A673 (cell line): ENCODE data around the gene CPN1.

Experiments used
- EZH2 ChIP-seq: fragments of 200-600 bp; sonication (generic); IDR thresholded peaks from 2 replicates; pipeline ENCODE4 v1.6.1; 2017; ENCODE audit warnings: borderline replicate concordance, low read depth, mild to moderate bottlenecking, mixed read lengths, antibody characterized with exemption, low read length; ENCODE audit not compliant: poor library complexity, severe bottlenecking
- TF ChIP-seq, protein P1 (sequence below): fragments of 300-800, 200-600 bp; sonication (generic); conservative IDR thresholded peaks from 2 replicates; pipeline ENCODE4 v1.5.1; 2017; ENCODE audit warnings: low read depth, mild to moderate bottlenecking, antibody characterized with exemption, low read length, moderate library complexity, mixed read lengths

DNA sequence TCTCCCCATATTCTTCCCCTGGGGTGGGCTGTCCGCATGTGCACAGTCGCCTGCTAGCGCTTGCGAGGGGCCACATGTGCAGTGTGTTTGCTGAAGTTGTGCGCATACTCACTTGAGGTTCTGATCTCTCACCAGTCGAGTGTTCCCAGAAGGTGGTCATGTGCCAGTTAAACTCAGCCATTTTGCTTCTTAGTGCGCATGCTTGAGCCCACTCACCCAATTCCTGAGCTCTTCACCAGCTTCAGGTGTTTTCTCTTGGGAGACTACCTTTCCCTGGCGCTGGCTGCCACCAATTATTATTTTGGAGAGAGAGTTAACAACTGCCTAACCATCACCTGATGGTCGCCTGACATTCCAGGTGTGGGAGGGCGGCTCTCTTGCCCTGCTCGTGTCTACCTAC, 25.2 kb upstream of the CPN1 start:
- TF ChIP-seq, protein P1, sequence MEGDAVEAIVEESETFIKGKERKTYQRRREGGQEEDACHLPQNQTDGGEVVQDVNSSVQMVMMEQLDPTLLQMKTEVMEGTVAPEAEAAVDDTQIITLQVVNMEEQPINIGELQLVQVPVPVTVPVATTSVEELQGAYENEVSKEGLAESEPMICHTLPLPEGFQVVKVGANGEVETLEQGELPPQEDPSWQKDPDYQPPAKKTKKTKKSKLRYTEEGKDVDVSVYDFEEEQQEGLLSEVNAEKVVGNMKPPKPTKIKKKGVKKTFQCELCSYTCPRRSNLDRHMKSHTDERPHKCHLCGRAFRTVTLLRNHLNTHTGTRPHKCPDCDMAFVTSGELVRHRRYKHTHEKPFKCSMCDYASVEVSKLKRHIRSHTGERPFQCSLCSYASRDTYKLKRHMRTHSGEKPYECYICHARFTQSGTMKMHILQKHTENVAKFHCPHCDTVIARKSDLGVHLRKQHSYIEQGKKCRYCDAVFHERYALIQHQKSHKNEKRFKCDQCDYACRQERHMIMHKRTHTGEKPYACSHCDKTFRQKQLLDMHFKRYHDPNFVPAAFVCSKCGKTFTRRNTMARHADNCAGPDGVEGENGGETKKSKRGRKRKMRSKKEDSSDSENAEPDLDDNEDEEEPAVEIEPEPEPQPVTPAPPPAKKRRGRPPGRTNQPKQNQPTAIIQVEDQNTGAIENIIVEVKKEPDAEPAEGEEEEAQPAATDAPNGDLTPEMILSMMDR: no peak
- TF ChIP-seq EZH2: no peak
